DMS 273 (cell line): ENCODE measurements around the gene RTL5.

ENCODE experiments used
- DNase-seq: peaks from one replicate; lab custom pipeline; 2025; ENCODE audit not compliant: unreplicated experiment; lab: John Stamatoyannopoulos, UW

The RTL5 gene

DNA sequence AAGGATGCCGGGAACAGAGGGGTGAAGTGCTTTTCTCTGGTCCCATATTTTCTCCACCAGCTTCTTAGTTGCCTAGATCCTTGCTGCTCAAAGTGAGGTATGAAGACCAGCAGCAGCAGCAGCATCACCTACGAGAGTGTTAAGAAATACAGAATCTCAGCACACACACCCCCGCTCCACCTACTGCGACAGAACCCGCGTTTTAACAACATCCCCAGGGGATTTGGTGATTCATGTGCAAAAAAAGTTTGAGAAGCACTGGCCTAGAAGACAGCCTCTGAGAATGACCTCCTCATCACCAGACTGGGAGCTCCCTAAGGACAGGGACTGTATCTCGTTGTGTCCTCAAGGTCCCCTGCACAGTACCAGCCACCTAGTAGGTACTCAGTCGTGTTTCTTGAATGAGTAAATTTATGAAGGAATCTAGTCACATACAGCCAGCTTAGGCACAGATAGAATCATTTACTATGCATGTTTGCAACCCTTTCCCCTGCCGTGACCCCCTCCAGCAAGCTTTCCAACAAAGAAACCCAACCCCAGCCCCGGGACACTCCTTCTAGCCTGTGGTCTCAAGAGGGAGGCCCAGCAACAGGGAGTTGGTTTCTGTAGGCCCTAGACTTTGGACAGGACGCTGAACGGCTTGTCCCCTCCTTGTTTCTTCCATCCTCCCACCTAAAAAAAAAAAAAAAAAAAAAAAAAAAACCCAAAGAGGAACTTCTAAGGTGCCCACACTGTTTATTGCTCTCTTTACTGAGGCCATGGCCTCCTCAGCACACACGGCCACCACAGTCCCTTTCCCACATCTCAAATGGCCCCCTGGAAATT is 21.5 kb downstream of the RTL5 start:
- no peak for DNase-seq

DNA sequence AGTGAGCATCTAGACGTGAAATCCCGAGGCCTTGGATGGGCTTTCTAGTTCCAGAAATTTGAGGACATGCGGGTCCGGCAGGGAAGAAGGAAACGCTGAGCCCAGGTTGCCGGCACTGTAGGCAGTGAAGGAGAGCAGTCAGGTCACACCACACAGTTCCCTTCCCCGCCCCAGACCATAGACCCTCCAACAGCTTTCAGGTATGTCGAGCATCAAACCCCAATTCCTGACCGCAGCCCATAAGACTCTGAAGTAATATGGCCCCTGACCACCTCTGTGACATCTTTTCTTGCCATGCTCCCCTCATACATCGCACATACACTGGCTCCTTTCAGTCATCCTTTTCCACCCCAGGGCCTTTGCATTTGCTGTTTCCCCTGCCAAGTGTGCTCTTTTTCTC is 23.0 kb downstream of the RTL5 start:
- DNase-seq: no peak

DNA sequence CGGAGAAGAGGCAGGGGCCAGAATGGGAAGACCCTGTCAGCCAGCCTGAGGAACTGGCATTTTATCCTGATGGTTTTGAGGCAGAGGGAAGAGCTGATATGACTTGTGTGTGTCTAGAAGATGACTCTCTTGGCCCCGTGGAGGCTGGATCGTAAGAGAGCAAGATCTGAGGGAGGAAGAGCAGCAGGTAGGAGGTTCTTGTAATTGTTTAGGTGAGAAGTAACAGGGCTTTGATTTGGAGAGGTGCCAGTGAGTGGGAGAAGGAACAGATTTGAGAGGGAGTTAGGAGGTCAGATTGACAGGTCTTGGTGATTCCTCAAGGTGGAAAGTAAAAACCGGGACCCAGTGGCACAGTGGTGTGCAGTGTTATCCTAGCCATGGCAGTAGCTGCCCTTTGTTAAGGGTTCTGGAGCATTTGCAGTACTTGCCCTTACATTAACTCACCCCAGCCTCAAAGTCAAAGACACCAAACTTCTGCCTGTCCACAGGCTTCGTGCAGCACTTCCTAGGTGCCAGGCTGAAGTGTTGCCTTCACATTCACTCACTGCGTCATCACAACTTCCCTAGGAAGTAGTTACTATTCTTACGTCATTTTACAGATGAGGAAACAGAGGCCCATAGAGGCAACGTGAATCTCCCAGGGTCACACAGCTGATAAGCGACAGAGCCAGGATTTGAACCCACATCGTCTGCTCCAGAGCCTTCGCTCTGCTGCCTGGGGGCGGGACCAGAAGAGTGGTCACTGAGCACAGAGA is 23.7 kb downstream of the RTL5 start:
- DNase-seq: no peak

DNA sequence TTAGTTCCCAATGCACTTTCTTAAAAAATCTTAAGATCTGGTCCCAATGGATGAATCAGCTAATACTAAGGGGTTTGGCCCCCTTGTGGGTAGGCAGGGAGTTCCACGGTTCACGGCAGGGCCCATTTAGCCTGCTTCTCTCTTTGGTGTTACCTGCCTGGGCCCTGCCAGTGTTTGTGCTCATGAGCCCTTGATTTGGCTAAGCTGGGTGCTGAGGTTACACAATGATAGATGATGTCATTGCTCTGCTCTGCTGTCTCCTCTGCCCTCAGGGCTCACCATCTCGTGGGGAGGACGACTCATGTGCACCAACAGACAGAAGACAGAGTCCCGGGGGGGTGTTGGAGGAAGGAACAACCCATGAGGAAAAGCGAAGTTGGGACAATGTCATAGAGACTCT is 24.4 kb downstream of the RTL5 start:
- peak; percentile 25 for DNase-seq

DNA sequence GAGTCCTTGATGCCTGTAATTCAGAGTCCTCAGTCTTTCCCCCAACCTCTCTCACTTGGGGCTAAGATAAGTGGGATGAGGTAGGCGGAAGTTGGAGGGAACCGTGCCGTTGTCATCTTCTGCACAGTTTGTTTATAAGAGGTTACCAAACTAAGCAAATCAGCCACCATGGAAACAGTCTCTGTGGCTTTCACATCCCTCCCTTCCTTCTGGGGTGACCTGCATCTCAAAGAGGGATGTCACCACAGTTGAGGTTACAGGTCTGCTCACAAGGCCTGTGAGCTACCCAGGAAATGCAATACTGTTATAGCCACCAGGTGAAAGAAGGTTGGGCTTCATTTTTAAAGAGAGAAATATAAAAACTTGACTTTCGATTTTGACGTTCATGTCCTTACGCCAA is 26.3 kb downstream of the RTL5 start:
- DNase-seq: no peak

DNA sequence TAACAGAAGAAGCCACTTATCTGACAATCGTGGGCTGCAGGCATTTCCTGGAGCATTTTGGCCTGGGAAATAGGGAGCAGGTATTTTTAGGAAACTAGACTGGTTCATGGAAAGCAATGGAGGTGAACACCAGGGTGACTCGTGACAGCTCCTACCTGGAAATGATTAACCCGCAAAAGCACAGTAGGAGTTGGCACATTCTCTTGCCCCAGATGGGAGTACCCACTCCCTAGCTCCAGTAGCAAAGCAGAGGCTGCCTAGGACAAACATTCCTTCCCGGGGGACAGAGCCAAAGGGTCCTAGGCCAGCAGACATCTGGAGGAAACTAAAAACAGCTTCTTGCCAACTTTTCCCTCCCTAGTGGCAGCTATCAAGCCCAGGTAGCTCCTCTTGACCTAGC is 29.0 kb downstream of the RTL5 start:
- no peak for DNase-seq

DNA sequence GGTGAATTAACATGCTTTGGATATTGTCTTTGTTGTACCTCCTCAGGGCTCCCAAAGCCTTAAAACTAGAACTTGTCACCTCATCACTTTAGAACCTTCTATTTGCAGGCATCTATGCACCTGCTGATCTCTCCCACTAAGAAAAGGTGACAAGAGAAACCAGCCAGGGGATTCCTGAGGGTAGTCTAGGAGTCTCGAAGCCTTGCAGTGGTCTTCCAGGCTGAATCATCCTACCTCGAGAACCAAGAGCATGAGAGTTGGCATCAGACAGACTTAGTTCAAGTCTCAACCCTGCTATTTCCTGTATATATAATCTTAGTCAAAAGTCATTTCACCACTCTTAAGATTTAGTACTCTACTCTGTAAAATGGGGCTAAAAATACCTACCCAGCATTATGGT is 29.6 kb downstream of the RTL5 start:
- no peak for DNase-seq

DNA sequence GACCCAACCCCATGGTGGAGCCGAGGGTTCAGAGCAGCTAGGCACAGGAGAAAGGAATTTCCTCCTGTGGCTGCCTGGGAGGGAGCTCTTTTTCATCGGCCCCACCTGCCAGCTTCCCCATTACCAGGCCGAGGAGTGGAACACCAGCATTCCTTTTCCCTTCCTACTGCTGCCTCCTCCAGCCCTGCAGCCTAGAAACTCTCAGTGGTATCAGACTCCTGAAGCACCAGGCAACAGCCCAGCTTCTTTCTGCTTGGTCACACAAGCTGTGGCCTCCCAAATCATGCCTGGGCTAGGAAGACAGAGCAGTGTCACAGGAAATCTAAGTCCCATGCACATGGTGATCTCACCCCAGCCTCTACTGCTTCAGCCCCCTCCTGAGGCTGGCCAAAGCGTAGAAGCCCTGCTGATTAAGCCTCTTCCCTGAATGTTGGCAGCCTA is 30.1 kb downstream of the RTL5 start:
- no peak for DNase-seq

DNA sequence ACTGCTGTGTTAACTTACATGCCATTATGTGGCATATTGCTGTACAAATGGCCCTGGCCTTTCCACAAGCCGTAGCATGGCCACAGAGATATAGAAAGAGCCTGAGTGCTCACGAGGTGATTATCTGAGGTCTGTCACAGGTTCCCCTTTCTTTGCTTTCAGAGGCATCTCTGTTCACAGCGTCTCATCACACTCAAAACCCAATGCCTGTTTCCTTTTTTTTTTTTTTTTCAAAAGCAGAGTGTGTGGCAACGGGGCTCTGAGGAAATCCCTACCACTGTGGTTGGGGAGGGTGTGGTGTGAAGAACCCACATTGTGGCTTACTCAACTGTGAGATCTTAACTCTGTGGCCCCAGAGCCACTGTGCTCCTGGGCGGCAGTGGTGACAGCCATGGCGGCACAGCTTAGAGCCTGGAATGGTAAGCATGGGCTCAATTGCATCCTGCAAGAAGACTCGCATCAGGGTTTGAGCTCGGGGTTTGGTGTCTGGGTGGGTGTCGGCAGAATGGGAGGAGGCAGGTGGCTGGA is 30.8 kb downstream of the RTL5 start:
- no peak for DNase-seq

DNA sequence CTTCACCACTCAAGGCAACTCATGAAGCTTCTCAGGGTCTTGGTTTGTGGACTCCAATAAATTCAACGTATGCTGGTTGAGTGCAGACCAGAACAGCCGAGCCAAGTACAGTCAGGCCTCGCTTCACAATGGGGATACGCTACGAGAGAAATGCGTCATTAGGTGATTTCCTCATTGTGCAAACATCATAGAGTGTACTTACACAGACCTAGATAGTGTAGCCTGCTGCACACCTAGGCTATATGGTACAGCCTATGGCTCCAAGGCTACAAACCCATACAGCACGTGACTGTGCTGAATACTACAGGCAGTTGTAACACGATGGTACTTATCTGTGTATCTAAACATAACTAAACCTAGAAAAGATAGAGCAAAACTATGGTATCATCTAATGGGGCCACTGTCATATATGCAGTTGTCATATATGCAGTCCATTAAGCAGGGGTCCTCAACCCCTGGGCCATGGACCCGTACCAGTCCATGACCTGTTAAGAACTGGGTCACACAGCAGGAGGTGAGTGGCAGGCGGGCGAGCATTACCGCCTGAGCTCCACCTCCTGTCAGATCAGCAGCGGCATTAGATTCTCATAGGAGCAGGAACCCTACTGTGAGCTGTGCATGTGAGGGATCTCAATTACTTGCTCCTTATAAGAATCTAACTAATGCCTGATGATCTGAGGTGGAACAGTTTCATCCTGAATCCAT is 31.5 kb downstream of the RTL5 start:
- DNase-seq: no peak

DNA sequence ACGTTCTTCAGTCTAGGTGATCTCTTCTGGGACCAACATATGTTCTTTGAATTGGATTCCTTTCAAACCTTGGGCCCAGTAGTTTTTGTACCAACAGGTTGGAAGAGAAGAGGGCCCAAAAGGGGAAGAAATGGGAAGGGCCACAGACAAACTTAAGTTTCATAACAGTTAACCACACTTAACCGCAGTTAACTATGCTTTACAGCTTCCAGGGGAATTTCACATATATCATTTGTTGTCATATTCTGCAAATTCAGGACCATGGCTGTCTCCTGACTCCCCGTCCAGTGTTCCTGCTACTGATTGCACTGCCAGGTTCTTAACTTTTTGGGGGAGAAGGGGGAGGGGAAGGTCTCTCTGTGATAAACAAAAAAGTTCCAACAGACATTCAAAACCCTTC is 34.6 kb downstream of the RTL5 start:
- DNase-seq: no peak

DNA sequence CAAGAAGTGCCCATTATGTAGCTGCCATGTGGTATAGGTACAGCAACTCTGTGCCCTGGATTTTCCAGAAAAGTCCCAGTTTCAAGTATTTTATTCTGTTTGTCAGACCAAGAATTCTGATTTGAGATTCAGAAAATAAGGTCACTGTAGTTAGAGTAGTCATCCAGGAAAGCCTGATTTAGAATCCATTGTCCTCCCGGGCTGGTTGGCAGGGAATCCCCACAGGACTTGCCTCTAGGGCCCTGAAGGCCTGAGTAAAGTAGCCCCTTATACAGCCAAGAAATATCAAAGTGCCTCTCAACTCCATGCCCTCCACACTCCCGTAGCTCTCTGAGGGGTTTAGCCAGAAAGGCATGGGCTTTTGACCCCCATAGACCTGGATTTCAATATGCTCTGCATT is 36.3 kb downstream of the RTL5 start:
- no peak for DNase-seq

DNA sequence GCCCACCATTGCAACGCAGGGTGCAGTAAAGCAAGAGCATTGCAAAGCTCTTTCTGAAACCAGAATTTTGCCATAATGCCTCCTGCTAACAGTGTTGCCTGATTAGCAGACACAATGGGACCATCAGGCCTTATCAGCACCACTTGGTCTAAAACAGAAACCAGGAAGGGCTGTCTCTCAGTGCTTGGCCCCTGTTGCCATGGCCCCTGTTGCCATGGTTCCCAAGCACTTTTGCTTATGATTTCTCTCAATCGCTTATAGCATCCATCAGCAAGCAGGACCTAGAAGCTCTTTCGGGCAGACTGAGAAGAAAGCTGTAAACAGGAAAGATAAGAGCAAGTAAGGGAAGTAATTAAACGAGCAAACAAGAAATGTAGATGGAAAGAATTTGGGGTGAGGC is 36.8 kb downstream of the RTL5 start:
- peak; percentile 58 for DNase-seq

DNA sequence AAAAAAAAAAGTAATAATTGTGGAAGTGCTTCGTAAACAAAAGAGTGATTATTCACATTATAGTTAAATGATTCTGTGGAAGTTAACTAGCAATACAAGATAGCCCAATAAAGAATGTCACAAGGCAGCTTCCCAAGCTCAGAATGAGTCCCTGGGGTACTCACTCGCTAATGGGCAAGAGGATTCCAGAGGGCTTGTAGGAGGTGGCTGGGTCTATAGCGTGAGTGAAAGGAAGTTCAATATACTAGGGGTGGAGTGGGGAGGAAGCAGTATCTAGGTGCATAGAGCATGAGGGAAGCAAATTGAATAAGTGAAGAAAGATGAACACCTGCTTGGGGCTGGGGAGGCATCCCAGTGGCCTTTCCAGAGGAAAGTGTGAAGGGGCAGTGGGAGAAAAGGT is 42.5 kb downstream of the RTL5 start:
- DNase-seq: no peak

DNA sequence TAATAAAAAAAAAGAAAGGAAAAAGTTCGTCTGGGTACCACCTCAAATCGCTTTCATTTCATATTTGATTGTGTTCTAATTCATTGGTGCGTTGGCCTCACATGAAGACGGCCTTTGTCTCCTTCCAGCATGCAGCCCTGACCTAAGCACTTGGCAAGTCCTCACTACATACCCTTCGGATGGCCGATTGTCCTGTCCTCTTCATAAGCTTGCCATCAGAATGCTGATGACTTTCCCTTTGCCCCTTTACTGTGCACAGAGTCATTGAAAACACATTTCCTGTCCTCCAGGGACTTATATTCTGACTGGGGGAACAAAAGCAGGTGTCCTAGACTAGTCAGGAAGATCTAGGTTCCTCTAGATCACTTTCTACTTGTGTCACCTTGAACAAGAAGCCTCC is 43.0 kb downstream of the RTL5 start:
- no peak for DNase-seq

DNA sequence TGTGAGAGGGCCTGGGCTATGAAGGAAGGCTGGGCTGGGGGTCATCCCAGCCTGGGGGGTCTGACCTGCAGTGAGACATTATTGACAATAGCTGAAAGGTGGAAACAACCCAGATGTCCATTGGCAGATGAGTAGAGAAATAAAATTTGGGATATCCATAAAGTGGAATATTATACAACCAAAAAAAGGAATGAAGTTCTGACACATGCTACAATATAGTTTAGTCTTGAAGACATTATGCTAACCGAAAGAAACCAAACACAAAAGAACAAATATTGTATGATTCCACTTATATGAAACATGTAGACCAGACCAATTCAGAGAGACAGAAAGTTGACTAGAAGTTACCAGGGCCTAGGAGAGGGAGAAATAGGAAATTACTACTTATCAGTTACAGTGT is 44.7 kb downstream of the RTL5 start:
- DNase-seq: no peak

DNA sequence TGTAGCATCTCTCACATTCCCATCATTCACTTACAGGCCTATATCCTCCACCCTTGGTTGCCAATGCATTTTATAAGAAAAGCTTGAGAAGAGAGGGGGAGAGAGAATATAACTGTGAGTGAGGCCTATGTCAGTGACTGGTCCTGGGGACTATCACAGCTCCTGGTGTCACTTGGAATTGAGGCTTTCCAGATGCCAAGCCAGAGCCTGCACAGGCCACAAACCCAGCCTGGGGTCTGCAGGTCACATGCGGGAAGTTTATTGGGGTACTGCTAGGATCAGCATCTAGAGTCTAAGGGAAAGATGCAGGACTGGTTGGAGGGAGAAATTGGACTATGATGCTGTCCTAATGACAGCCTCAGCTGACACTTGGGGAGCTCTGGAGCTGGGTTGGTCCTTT is 47.6 kb downstream of the RTL5 start:
- DNase-seq: no peak

DNA sequence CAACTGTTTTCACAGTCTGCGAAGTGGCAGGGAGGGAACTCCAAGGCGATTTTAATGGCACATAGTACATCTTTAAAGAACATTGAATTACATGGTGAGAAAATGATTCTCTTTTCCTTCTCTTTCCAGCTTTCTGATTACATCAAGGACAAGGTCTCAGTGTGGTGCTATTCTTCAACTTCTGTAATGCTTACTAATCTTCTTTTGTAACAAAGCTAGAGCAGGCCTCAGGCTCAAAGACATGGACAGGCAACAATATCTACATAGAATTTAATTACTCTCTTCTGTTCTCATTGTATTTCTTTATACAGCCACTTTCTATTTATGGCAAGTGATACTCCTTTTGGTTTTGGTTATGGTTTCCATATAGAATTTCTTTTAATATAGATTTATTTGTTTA is 48.4 kb downstream of the RTL5 start:
- DNase-seq: no peak

DNA sequence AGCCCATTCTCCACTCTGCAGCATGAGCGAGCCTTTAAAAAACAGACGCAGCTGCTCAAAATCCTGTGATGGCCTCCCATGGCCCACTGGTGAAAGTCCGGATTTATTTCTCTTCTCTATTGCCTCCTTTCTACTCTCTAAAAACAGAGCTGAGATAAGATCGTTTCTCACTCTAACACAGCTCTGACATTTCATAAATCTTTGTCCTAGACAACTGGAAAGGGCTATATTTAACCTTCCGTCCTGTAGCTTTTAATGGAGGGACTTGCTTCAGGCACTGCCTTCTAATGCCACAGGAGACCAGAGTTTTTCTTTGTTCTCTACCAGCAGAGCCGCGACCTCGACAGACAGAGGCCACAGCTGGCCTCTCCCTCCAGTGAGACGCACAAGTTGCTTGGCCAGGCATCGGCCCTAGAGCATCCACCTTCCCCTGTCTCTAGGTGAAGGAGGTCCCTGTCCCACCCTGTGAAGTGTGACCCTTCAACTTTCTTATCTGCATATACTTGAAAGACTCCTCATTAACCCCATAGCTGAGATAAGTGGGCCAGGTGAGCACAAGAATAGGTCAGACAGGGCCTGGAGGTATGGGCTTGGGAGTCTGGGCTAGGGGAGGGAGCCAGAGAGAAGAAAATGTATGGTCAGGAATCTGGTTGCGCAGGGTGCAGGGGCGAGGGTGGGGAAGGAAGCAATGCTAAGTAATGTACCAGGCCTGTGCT is 50.0 kb downstream of the RTL5 start:
- DNase-seq: no peak

DNA sequence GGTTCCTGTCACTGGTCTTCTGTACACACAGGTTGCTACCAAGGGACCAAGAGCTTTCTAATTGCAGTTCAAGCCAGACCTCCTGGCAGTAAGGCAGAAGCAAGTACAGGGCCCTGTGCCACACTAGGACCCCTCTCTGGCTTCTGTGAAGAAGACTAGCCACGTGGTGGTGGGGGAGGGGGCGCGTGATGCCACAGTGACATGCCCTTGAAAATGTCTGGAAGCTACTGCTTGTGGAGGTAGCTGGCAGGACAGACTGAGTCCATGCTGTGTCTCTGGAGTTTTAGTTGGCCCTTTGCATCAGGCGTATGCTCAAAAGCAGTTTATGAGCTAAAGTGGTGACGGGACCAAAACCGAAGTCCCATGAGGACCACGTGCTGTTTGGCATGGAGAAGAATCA is 50.9 kb downstream of the RTL5 start:
- DNase-seq: no peak

DNA sequence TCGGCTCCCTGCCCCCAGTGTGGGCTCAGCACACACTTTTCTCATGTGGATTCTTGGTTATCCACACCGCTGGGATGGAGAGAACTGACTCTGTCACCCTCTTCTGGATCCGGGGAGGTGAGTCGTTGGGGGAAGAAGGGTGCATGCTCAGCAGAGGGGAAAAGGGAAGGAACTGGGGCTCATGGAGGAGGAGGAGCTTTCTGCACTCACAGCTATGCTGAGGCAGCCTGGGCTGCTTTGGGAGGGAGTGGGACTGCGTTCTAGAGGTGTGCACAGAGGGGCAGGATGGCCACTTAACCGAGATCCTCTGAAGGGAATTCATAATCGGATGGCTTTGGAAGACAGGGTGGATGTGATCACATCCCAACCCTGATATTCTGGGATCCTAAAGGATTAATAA is 51.6 kb downstream of the RTL5 start:
- no peak for DNase-seq
